Lower leg skin (tissue), 4 donors: ENCODE results near the gene MIEF2. TPM values are rescaled to one million over a fixed set of nuclear protein-coding genes. Genes with fewer than 3 reads are reported as not detected.

Experiments used
- DNase-seq, 2 donors: peaks; one replicate each; pipeline ENCODE4 v3.0.0-alpha.2; 2019; ENCODE audit warnings: low spot score in 2 of 2
- H3K4me3 ChIP-seq: fragments of 200-600 bp; sonication (generic); 2 replicates; pipeline ENCODE4 v1.5.1; 2017; ENCODE audit warnings: mild to moderate bottlenecking, low read depth; ENCODE audit not compliant: poor library complexity, severe bottlenecking
- CTCF ChIP-seq, 3 donors: fragments of 450-650 bp; IDR thresholded peaks; one replicate each; pipeline ENCODE4 v1.5.1; 2016; ENCODE audit warnings: antibody characterized with exemption in 3 of 3, mild to moderate bottlenecking in 3 of 3, moderate library complexity in 2 of 3
- POLR2A ChIP-seq, 2 donors: fragments of 450-650 bp; IDR thresholded peaks; one replicate each; pipeline ENCODE4 v1.6.1; 2016 to 2017; ENCODE audit warnings: antibody characterized with exemption in 2 of 2, mild to moderate bottlenecking in 1 of 2, moderate library complexity in 1 of 2
- WGBS, 2 donors: methylation state at CpG; one replicate each; pipeline ENCODE4 v1.1.5; 2018; 5-methylcytosine and 5-hydroxymethylcytosine counted together
- intact Hi-C: fragments of 100-400 bp; cut with DNase I; formaldehyde crosslinking; loops from one replicate; pipeline ENCODE4 v1.15.0; 2023; ENCODE audit warnings: low total_unique reads
- total RNA-seq, 4 donors: library from RNA; depleted of rRNA; stranded (reverse); fragments of >200 nt; gene quantifications; one replicate each; pipeline ENCODE4 v1.1.0, GENCODE V29; 2016

The MIEF2 gene
- total RNA-seq, 4 donors from 2014 or later, result 24.3 to 57.7 (median 34.2) TPM

GRCh38 chr17:18233803-18234518 lies 26.5 kb upstream of the MIEF2 start:
- no peak for DNase-seq
- TF ChIP-seq CTCF (IDR thresholded peaks at IDR 0.05), result no peak
- H3K4me3 ChIP-seq, result no peak overlapping the region
- WGBS, 2 donors, result 88 to 94% methylated on average over 18 to 21 of the region's 22 CpGs
- intact Hi-C loops, result no loop called here

DNA sequence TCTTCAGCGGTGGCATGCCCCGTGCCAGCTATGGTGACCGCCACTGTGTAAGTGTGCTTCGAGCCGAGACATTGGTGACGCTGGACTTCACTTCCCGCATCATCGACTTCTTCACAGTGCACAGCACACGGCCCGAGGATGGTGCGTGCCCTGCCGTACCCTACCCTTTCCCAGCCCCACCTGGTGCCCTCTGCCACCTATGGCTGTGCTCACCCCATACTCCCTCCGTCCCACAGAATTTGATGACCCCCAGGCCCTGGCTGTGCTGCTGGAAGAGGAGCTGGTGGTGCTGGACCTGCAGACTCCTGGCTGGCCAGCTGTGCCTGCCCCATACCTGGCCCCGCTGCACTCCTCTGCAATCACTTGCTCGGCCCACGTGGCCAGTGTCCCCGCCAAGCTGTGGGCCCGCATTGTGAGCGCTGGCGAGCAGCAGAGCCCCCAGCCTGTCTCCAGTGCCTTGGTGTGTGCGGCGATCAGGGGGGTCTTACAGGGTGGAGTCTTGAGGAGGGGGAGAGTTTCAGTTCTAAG lies 25.5 kb upstream of the MIEF2 start:
- 95 to 97% methylated on average over 22 of the region's 22 CpGs for WGBS, 2 donors
- TF ChIP-seq POLR2A (IDR thresholded peaks at IDR 0.05) (no peak), CTCF (IDR thresholded peaks at IDR 0.05) (no peak)
- no peak for DNase-seq
- H3K4me3 ChIP-seq, result no peak overlapping the region
- intact Hi-C loops, result no loop called here

GRCh38 chr17:18235743-18236256 lies 24.7 kb upstream of the MIEF2 start:
- no peak overlapping the region for H3K4me3 ChIP-seq
- 53 to 54% methylated on average over 7 of the region's 14 CpGs for WGBS, 2 donors
- TF ChIP-seq CTCF (IDR thresholded peaks at IDR 0.05) (no peak), POLR2A (IDR thresholded peaks at IDR 0.05) (no peak)
- DNase-seq, result no peak
- intact Hi-C loops, result no loop called here

- no peak for TF ChIP-seq POLR2A (IDR thresholded peaks at IDR 0.05)
- no peak for TF ChIP-seq CTCF (IDR thresholded peaks at IDR 0.05)
- intact Hi-C loops, result no loop called here
- DNase-seq, result no peak
- WGBS, 2 donors, result 85 to 90% methylated on average over 17 to 18 of the region's 18 CpGs
- H3K4me3 ChIP-seq, result no peak overlapping the region
These were observed 24.0 kb upstream of the MIEF2 start for GRCh38 chr17:18236494-18236893.

GRCh38 chr17:18237461-18237860 lies 23.0 kb upstream of the MIEF2 start:
- TF ChIP-seq POLR2A (IDR thresholded peaks at IDR 0.05) (no peak), CTCF (IDR thresholded peaks at IDR 0.05) (no peak)
- no peak for DNase-seq
- no peak overlapping the region for H3K4me3 ChIP-seq
- WGBS, 2 donors, result 81 to 89% methylated on average over 8 to 18 of the region's 20 CpGs
- intact Hi-C loops, result no loop called here
